H54 (cell line): ENCODE results near the gene MAPKAP1.
A peak's percentile ranks its signal among the peaks of the same experiment; 100 is the strongest.

Source experiments
- DNase-seq: peaks from one replicate; pipeline ENCODE4 v3.0.0; 2011; ENCODE audit warnings: low spot score, mixed read lengths; ENCODE audit not compliant: insufficient read length
- FAIRE-seq: peaks from 3 replicates; lab custom pipeline; 2011; peaks lifted over from hg19 to GRCh38; lab: Jason Lieb, UNC
- POLR2A ChIP-seq: IDR thresholded peaks from 2 replicates; pipeline ENCODE4 v1.6.1; 2011; ENCODE audit warnings: low read depth, mild to moderate bottlenecking, low read length

Gene MAPKAP1

GRCh38 chr9:125679597-125680189, 27.3 kb downstream of the MAPKAP1 start:
- TF ChIP-seq POLR2A, result no peak
- FAIRE-seq, result no peak
- DNase-seq, result no peak

- DNase-seq (peak; percentile 66), FAIRE-seq (peak; percentile 100)
- TF ChIP-seq POLR2A, result no peak
Measured at GRCh38 chr9:125674981-125675973, 31.7 kb downstream of the MAPKAP1 start.

DNA sequence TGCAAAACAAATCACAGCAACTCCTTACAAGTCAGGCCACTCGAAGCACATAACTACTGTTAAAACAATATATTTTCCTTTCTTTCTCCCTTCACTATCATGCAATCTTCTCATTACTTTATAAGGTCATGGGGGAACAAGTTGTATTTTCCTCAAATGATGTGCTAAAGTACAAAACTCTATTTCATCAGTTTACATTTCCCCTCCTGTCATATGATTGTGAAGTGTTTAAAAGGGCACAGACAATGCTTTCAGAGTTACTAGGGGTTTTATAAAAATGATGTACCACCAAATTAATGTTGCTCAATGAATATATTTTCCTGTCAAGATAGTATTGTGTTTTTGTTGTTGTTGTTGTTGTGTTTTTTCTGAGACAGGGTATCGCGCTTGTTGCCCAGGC, 34.1 kb downstream of the MAPKAP1 start:
- FAIRE-seq (no peak), DNase-seq (no peak)
- no peak for TF ChIP-seq POLR2A

DNA sequence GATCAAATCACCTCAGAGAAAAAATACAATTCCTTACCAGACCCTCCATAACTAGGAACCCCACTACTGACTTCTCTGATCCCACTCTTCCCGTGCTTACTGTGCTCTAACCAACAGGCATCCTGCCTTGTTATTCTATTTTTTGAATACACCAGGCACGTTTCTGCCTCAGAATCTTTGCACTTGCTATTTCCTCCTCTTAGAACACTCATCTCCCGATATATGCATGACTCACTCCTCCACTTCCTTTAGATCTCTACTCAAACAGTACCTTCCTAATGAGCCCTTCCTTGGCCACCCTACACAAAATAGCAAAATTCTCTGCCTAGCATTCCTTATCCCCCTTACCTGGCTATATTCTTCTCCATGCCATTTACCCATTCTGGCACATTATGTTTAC, 43.9 kb downstream of the MAPKAP1 start:
- FAIRE-seq (peak; percentile 99), DNase-seq (peak; percentile 55)
- no peak for TF ChIP-seq POLR2A

GRCh38 chr9:125660557-125660956, 46.5 kb downstream of the MAPKAP1 start:
- no peak for FAIRE-seq
- no peak for TF ChIP-seq POLR2A
- no peak for DNase-seq

DNA sequence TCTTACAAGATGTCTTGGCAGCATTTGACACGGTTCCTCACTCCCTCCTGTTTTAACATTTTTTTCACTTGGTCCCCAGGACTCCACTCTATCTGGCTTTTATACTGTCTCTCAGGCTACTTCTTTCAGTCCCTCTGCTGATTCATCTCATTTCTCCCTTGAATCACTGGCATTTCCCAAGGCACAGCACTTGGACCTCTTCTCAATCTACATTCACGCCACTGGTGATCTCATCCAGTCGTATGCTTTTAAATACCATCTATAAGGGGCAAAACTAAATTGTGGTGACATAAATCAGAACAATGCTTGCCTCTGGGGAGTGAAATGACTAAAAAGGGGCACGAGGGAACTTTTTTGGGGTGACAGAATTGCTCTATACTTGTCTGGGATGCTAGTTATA, 47.1 kb downstream of the MAPKAP1 start:
- FAIRE-seq (peak; percentile 99), DNase-seq (peak; percentile 52)
- no peak for TF ChIP-seq POLR2A

DNA sequence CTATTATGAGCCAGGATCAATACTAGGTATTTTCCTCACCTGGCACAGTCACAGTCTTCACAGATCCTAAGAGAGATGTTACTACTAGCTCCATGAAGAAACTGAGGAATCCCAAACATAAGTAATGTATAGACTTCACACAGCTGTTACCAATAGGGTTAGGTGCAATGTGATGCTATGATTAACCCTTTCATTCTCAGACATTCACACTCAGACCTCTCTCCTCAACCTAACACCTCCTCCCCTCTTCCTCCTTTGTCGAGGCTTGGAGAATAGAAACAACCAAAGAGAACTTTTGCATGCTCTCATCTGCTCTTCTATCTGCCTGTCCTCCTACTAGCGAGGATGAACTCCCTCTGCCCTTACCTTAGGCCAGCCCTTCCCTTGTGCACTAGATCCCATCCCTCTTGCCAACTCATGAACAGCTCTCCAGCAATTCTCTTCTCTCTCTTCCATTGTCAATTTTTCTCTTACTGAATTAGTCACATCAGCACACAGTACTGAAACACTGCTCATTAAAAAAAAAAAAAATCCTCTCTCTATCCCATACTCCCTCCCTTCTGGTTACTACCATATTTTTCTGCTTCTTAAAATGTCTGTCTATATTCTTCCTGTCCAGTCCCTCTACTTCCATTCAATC, 47.7 kb downstream of the MAPKAP1 start:
- DNase-seq, result no peak
- no peak for TF ChIP-seq POLR2A
- no peak for FAIRE-seq

- no peak for TF ChIP-seq POLR2A
- no peak for DNase-seq
- peak; percentile 74 for FAIRE-seq
Measured at GRCh38 chr9:125656560-125656959, 50.4 kb downstream of the MAPKAP1 start.

DNA sequence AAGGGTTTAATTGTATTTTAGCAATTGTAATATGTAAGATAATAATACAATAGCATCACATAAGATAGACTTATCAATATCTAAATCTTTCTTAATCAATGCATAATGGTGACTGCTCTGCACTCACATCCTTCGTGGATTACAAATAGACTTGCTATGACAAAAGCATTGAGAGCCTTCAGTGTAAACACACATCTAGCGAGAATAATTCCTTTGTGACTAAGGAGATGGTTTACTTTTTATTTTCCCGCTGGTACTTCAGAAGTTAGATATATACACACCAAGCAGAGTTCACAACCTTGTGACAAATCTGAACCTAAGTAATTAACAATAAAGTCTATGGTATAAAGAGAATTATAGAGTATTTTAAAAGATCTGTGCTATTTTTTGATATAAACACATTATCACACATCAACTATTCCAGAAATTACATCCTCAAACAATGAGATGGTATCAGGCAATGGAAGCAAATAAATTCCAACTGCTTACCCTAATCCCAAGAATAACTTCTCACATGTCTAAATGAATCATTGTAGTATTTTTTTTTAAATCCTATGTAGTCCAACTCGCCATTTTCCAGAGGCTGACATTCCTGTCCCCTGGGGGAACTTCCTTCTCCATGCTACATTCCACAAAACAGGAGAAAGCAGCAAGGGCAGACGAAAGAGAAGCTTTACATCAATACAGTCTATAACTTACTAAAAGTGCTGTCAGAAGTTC, 51.2 kb downstream of the MAPKAP1 start:
- DNase-seq, result no peak
- FAIRE-seq, result peak; percentile 90
- TF ChIP-seq POLR2A, result no peak

DNA sequence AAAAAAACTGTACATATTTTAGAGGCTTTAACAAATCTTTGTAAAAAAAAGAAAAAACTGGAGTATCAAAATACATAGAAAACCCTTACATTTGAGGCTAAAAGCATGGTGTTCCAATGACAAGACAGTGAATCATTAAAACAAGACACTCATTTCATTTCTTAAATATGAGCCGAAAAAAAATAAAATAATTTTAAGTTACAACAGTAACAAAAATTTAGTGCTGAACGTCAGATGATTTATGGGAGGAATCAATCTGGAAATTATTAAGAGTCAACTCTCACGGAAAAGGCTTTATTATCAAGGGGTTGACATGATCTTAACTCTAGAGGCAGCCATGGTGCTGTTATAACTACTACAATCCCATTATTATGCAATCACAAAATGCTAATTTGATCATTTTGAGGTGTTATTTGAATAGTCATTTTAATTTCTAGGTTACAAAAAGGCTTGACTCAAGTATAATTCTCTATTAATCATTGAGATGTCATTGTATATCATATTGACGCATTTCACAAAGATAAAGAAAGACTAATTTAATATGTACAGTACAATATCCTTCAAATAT, 51.9 kb downstream of the MAPKAP1 start:
- no peak for TF ChIP-seq POLR2A
- FAIRE-seq, result no peak
- no peak for DNase-seq

GRCh38 chr9:125654121-125654520, 52.9 kb downstream of the MAPKAP1 start:
- peak; percentile 30 for FAIRE-seq
- no peak for TF ChIP-seq POLR2A
- DNase-seq, result no peak

GRCh38 chr9:125653325-125653724, 53.7 kb downstream of the MAPKAP1 start:
- no peak for FAIRE-seq
- TF ChIP-seq POLR2A, result no peak
- no peak for DNase-seq

GRCh38 chr9:125652759-125653158, 54.2 kb downstream of the MAPKAP1 start:
- TF ChIP-seq POLR2A, result no peak
- DNase-seq (no peak), FAIRE-seq (no peak)
